HepG2 (cell line): ENCODE data around the gene SP7. TPM values are rescaled to one million over a fixed set of nuclear protein-coding genes. Genes with fewer than 3 reads are reported as not detected.

Experiments used
- ARID2 ChIP-seq: sonication (generic); formaldehyde crosslinking; IDR thresholded peaks from 2 replicates; pipeline ENCODE4 v1.8.1; 2022; ENCODE audit warnings: mild to moderate bottlenecking, missing genetic modification reagents, borderline replicate concordance
- ATRX ChIP-seq: sonication (generic); formaldehyde crosslinking; IDR thresholded peaks from 2 replicates; pipeline ENCODE4 v1.4.0; 2020; ENCODE audit warnings: missing genetic modification reagents, borderline replicate concordance
- HOXA5 ChIP-seq: sonication (generic); formaldehyde crosslinking; IDR thresholded peaks from 2 replicates; pipeline ENCODE4 v1.4.0; 2020; ENCODE audit warnings: missing genetic modification reagents
- IRF2 ChIP-seq: IDR thresholded peaks from 2 replicates; pipeline ENCODE4 v1.6.1; 2018; ENCODE audit warnings: missing genetic modification reagents, missing compliant biosample characterization
- KDM3A ChIP-seq: IDR thresholded peaks from 2 replicates; pipeline ENCODE4 v1.6.1; 2018; ENCODE audit warnings: low read depth, missing compliant biosample characterization
- KLF15 ChIP-seq: sonication (generic); formaldehyde crosslinking; IDR thresholded peaks from 2 replicates; pipeline ENCODE4 v1.8.1; 2023; ENCODE audit warnings: borderline replicate concordance, mild to moderate bottlenecking, inconsistent platforms, missing genetic modification reagents, mixed read lengths
- RAD21 ChIP-seq: fragments of 450-650 bp; formaldehyde crosslinking; IDR thresholded peaks from 2 replicates; pipeline ENCODE4 v1.5.0; 2020; ENCODE audit warnings: mild to moderate bottlenecking
- RNF2 ChIP-seq: fragments of 450-650 bp; conservative IDR thresholded peaks from 2 replicates; pipeline ENCODE4 v1.6.1; 2016; ENCODE audit warnings: low read depth
- SCMH1 ChIP-seq: sonication (generic); formaldehyde crosslinking; IDR thresholded peaks from 2 replicates; pipeline ENCODE4 v1.9.0; 2021; ENCODE audit warnings: missing genetic modification reagents, mild to moderate bottlenecking, borderline replicate concordance
- SSRP1 ChIP-seq: IDR thresholded peaks from 2 replicates; pipeline ENCODE4 v1.6.1; 2016; ENCODE audit warnings: control low read depth
- TAF15 ChIP-seq: fragments of 200-400 bp; formaldehyde crosslinking; IDR thresholded peaks from one replicate; pipeline ENCODE4 v1.6.1; 2018; ENCODE audit warnings: mild to moderate bottlenecking, low read depth, low read length; ENCODE audit not compliant: poor library complexity, severe bottlenecking
- THYN1 ChIP-seq: sonication (generic); formaldehyde crosslinking; IDR thresholded peaks from 2 replicates; pipeline ENCODE4 v1.8.1; 2023; ENCODE audit warnings: low read depth, mild to moderate bottlenecking, moderate library complexity, missing genetic modification reagents, borderline replicate concordance
- XRCC5 ChIP-seq: fragments of 200-400 bp; formaldehyde crosslinking; optimal IDR thresholded peaks from 2 replicates; pipeline ENCODE3; 2017; ENCODE audit warnings: mild to moderate bottlenecking, low read length
- ZNF546 ChIP-seq: sonication (generic); formaldehyde crosslinking; conservative IDR thresholded peaks from 2 replicates; pipeline ENCODE4 v1.8.1; 2023; ENCODE audit warnings: mild to moderate bottlenecking, missing genetic modification reagents
- ZNF672 ChIP-seq: sonication (generic); formaldehyde crosslinking; IDR thresholded peaks from 2 replicates; pipeline ENCODE4 v1.8.1; 2022; ENCODE audit warnings: missing genetic modification reagents
- ZNF724P ChIP-seq: sonication (generic); formaldehyde crosslinking; IDR thresholded peaks from 2 replicates; pipeline ENCODE4 v1.8.0; 2022; ENCODE audit warnings: missing genetic modification reagents, borderline replicate concordance
- polyA plus RNA-seq, 8 experiments: library from polyadenylated mRNA; depleted of rRNA in 3 of 8; stranded (reverse) in 7 of 8; unstranded in 1 of 8; fragments of >200 nt; fragmentation: Illumina TruSeq in 4 of 8; extraction: Trizol in 4 of 8; gene quantifications; 2 replicates each; pipeline versions ENCODE4 v1.2.1 to v1.2.3, GENCODE V29; 2011 to 2016; ENCODE audit warnings: low read depth in 4 of 8, missing spikeins in 1 of 8, mixed read lengths in 1 of 8; ENCODE audit not compliant: insufficient read depth in 1 of 8
- total RNA-seq, 5 experiments: library from RNA; depleted of rRNA; stranded (reverse); fragments of >200 nt; fragmentation: Illumina TruSeq; extraction: Trizol; gene quantifications; 2 replicates each; pipeline ENCODE4 v1.2.3, GENCODE V29; 2016; ENCODE audit warnings: low read depth in 1 of 5
- TF ChIP-seq, protein P1 (sequence below): sonication (generic); formaldehyde crosslinking; IDR thresholded peaks from 2 replicates; pipeline ENCODE4 v1.8.1; 2023; ENCODE audit warnings: mild to moderate bottlenecking, moderate library complexity, missing genetic modification reagents
- TF ChIP-seq, protein P2 (sequence below): sonication (generic); formaldehyde crosslinking; IDR thresholded peaks from 2 replicates; pipeline ENCODE4 v1.4.0; 2020; ENCODE audit warnings: missing genetic modification reagents, mild to moderate bottlenecking, borderline replicate concordance
- TF ChIP-seq, protein P3 (sequence below): sonication (generic); formaldehyde crosslinking; IDR thresholded peaks from 2 replicates; pipeline ENCODE4 v1.9.0; 2021; ENCODE audit warnings: missing genetic modification reagents, mild to moderate bottlenecking, borderline replicate concordance
- TF ChIP-seq, protein P4 (sequence below): IDR thresholded peaks from 2 replicates; pipeline ENCODE4 v1.6.1; 2016; ENCODE audit warnings: low read depth, control low read depth
- TF ChIP-seq, protein P5 (sequence below): fragments of 450-650 bp; IDR thresholded peaks from 2 replicates; pipeline ENCODE4 v1.6.1; 2017

The SP7 gene
- total and polyA plus RNA-seq, 2 of the 13 experiments (the other 11 are each of a cell fraction or from before 2014, with no cell fraction given) = not detected

DNA sequence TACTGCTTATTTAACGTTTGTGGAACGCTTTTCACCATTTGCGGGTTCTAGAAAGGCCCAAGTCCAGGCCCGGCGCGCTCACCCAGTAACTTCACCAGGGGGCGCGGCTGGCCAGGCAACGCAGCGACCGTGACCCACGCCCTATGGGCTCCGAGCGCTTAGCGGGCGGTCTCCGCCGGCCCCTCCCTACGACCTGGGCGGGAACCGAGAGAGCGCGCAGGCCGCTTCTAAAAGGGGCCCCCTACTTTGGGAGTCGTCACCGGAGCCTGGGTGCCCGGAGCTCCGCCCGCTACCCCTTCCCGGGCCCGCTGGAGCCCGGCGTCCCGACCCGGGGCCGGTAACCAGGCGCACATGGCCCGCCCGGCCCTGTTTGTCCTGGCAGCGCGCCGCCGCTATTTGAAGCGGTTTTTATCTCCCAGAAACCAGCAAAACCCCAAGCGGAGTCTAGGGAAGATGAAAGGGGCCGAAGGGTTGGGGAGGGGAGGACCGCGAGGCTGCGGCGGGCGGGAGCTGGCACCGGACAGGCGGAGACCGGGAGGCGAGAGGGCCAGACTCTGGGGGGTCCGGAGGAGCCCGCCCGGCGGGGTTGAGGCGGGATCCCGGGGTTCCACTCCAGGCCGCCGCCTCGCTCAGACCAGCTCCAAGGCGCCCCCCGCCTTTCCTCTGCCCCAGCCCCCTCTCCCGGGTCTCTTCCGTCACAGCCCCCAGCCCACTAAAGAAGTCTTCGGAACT, 11.2 kb downstream of the SP7 start (continued):
- TF ChIP-seq, protein P1, sequence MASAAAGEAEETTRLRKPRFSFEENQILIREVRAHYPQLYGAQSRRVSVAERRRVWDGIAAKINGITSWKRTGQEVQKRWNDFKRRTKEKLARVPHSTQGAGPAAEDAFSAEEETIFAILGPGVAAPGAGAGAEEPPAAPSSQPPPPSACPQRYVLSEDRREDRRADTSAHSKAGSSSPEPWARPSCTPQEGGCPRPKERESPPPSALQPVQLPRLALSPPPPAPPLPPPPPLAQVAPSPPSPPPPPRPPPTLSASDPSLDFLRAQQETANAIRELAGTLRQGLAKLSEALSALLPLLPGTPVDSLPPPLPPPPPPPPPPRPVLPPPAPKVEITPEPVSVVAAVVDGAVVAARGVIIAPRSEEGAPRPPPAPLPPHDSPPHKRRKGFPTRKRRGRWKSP (CRISPR knock-in tag) = peak; percentile 84
- TF ChIP-seq ARID2 (CRISPR knock-in tag) = peak; percentile 20; the same call in 1 of the 2 replicates
- TF ChIP-seq HOXA5 (CRISPR knock-in tag) = peak; percentile 82
- peak; percentile 46; the same call in 1 of the 2 replicates for TF ChIP-seq IRF2 (CRISPR knock-in tag)
- peak; percentile 86 for TF ChIP-seq RNF2
- TF ChIP-seq ZNF672 (CRISPR knock-in tag) = no peak
- TF ChIP-seq TAF15 = no peak
- no peak for TF ChIP-seq ZNF546 (CRISPR knock-in tag)
- TF ChIP-seq, protein P2, sequence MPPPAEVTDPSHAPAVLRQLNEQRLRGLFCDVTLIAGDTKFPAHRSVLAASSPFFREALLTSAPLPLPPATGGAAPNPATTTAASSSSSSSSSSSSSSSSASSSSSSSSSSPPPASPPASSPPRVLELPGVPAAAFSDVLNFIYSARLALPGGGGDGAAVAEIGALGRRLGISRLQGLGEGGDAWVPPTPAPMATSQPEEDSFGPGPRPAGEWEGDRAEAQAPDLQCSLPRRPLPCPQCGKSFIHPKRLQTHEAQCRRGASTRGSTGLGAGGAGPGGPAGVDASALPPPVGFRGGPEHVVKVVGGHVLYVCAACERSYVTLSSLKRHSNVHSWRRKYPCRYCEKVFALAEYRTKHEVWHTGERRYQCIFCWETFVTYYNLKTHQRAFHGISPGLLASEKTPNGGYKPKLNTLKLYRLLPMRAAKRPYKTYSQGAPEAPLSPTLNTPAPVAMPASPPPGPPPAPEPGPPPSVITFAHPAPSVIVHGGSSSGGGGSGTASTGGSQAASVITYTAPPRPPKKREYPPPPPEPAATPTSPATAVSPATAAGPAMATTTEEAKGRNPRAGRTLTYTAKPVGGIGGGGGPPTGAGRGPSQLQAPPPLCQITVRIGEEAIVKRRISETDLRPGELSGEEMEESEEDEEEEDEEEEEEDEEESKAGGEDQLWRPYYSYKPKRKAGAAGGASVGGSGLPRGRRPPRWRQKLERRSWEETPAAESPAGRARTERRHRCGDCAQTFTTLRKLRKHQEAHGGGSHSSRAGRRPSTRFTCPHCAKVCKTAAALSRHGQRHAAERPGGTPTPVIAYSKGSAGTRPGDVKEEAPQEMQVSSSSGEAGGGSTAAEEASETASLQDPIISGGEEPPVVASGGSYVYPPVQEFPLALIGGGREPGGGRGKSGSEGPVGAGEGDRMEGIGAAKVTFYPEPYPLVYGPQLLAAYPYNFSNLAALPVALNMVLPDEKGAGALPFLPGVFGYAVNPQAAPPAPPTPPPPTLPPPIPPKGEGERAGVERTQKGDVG (CRISPR knock-in tag) = peak; percentile 40; the same call in 1 of the 2 replicates
- peak; percentile 94 for TF ChIP-seq RAD21 (CRISPR knock-in tag)
- TF ChIP-seq, protein P3, sequence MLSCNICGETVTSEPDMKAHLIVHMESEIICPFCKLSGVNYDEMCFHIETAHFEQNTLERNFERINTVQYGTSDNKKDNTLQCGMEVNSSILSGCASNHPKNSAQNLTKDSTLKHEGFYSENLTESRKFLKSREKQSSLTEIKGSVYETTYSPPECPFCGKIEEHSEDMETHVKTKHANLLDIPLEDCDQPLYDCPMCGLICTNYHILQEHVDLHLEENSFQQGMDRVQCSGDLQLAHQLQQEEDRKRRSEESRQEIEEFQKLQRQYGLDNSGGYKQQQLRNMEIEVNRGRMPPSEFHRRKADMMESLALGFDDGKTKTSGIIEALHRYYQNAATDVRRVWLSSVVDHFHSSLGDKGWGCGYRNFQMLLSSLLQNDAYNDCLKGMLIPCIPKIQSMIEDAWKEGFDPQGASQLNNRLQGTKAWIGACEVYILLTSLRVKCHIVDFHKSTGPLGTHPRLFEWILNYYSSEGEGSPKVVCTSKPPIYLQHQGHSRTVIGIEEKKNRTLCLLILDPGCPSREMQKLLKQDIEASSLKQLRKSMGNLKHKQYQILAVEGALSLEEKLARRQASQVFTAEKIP = no peak
- TF ChIP-seq ATRX (CRISPR knock-in tag) = no peak
- peak; percentile 39; the same call in 1 of the 2 replicates for TF ChIP-seq KLF15
- TF ChIP-seq, protein P4, sequence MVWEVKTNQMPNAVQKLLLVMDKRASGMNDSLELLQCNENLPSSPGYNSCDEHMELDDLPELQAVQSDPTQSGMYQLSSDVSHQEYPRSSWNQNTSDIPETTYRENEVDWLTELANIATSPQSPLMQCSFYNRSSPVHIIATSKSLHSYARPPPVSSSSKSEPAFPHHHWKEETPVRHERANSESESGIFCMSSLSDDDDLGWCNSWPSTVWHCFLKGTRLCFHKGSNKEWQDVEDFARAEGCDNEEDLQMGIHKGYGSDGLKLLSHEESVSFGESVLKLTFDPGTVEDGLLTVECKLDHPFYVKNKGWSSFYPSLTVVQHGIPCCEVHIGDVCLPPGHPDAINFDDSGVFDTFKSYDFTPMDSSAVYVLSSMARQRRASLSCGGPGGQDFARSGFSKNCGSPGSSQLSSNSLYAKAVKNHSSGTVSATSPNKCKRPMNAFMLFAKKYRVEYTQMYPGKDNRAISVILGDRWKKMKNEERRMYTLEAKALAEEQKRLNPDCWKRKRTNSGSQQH (CRISPR knock-in tag) = no peak
- peak; percentile 69 for TF ChIP-seq XRCC5
- TF ChIP-seq KDM3A (CRISPR knock-in tag) = peak; percentile 46; the same call in 1 of the 2 replicates
- peak; percentile 49; the same call in 1 of the 2 replicates for TF ChIP-seq ZNF724P
- TF ChIP-seq SCMH1 (CRISPR knock-in tag) = no peak
- TF ChIP-seq, protein P5, sequence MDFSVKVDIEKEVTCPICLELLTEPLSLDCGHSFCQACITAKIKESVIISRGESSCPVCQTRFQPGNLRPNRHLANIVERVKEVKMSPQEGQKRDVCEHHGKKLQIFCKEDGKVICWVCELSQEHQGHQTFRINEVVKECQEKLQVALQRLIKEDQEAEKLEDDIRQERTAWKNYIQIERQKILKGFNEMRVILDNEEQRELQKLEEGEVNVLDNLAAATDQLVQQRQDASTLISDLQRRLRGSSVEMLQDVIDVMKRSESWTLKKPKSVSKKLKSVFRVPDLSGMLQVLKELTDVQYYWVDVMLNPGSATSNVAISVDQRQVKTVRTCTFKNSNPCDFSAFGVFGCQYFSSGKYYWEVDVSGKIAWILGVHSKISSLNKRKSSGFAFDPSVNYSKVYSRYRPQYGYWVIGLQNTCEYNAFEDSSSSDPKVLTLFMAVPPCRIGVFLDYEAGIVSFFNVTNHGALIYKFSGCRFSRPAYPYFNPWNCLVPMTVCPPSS = no peak
- no peak for TF ChIP-seq THYN1 (CRISPR knock-in tag)
- TF ChIP-seq SSRP1 (CRISPR knock-in tag) = no peak
